ENCODE results near the gene HS3ST4. TPM values are rescaled to one million over a fixed set of nuclear protein-coding genes. Genes with fewer than 3 reads are reported as not detected.

HS3ST4 gene
- total and polyA plus RNA-seq, 10 of the 15 experiments (the other 5 are each of a cell fraction or from before 2014, with no cell fraction given), result 0.05 TPM; not detected in 9

DNA sequence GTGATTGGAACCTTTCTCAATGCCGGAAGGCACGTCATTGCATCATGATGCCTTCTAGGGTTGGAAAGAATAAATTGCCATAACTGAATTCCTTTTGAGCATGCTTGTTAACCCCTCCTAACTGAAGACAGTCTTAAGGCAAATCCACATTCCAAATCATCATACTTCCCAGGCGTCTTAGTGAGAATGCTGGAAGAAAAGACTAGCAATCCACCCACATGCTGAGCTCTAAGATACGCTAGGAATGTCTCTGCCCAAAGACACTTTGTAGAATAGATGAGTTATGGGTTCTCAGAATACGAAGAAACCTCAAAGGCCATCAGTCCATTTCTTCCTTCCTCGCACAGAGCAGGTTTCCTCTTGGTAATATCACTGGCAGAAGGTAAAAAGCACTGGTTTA is 486.5 kb downstream of the HS3ST4 start:
- CTCF ChIA-PET, result no interaction called here
- ATAC-seq, result no peak

More for the DNA sequence above, 486.5 kb downstream of the HS3ST4 start:
- Histone ChIP-seq H3K9me3 (replicated peaks; ENCODE audit: control insufficient read depth, insufficient read depth, low read length) (no peaks in the 10 kb centered on the region), H3K4me3 (no peak overlapping the region), H2AFZ (ENCODE audit: control insufficient read depth, low read depth, low read length) (no peak overlapping the region), H3K9ac (ENCODE audit: control insufficient read depth, insufficient read depth, low read length) (no peak overlapping the region), H3K4me2 (ENCODE audit: control insufficient read depth, insufficient read depth) (no peak overlapping the region), H3K79me2 (ENCODE audit: control insufficient read depth, insufficient read depth, low read length) (no peaks in the 10 kb centered on the region), H3K36me3 (ENCODE audit: control insufficient read depth in 2 of 2, insufficient read depth in 2 of 2, low read length in 1 of 2) (no peaks in the 10 kb centered on the region), H3K27me3 (replicated peaks in 1 of 2; ENCODE audit: control insufficient read depth in 2 of 2, insufficient read depth in 2 of 2, low read length in 1 of 2) (no peaks in the 10 kb centered on the region), H4K20me1 (ENCODE audit: control insufficient read depth, insufficient read depth) (no peaks in the 10 kb centered on the region), H3K4me1 (ENCODE audit: control insufficient read depth, insufficient read depth, low read length) (no peaks in the 10 kb centered on the region), H3K27ac (ENCODE audit: control insufficient read depth, insufficient read depth) (no peak overlapping the region)
- TF ChIP-seq HDAC6 (IDR thresholded peaks at IDR 0.05; ENCODE audit: unreplicated experiment) (no peak), CTCF (IDR thresholded peaks at IDR 0.05 in 2 of 3, conservative IDR thresholded peaks at IDR 0.05 in 1 of 3; ENCODE audit: control insufficient read depth in 2 of 3, extremely low read depth in 1 of 3, insufficient read depth in 1 of 3, low read depth in 3 of 3, low read length in 3 of 3) (no peak), ASH2L (IDR thresholded peaks at IDR 0.05; ENCODE audit: borderline replicate concordance, low read depth) (no peak), MYB (IDR thresholded peaks at IDR 0.05; ENCODE audit: borderline replicate concordance, low read depth, low read length) (no peak), EGR1 (IDR thresholded peaks at IDR 0.05; ENCODE audit: borderline replicate concordance in 1 of 2, low read depth in 2 of 2, low read length in 2 of 2) (no peak), LARP7 (IDR thresholded peaks at IDR 0.05) (no peak), BRCA1 (IDR thresholded peaks at IDR 0.05; ENCODE audit: low read depth, low read length) (no peak), RBBP5 (conservative IDR thresholded peaks at IDR 0.05) (no peak), JUNB (IDR thresholded peaks at IDR 0.05) (no peak)
- TF ChIP-seq, protein P1, sequence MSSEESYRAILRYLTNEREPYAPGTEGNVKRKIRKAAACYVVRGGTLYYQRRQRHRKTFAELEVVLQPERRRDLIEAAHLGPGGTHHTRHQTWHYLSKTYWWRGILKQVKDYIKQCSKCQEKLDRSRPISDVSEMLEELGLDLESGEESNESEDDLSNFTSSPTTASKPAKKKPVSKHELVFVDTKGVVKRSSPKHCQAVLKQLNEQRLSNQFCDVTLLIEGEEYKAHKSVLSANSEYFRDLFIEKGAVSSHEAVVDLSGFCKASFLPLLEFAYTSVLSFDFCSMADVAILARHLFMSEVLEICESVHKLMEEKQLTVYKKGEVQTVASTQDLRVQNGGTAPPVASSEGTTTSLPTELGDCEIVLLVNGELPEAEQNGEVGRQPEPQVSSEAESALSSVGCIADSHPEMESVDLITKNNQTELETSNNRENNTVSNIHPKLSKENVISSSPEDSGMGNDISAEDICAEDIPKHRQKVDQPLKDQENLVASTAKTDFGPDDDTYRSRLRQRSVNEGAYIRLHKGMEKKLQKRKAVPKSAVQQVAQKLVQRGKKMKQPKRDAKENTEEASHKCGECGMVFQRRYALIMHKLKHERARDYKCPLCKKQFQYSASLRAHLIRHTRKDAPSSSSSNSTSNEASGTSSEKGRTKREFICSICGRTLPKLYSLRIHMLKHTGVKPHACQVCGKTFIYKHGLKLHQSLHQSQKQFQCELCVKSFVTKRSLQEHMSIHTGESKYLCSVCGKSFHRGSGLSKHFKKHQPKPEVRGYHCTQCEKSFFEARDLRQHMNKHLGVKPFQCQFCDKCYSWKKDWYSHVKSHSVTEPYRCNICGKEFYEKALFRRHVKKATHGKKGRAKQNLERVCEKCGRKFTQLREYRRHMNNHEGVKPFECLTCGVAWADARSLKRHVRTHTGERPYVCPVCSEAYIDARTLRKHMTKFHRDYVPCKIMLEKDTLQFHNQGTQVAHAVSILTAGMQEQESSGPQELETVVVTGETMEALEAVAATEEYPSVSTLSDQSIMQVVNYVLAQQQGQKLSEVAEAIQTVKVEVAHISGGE (CRISPR knock-in tag; IDR thresholded peaks at IDR 0.05), result no peak
- no TSS peak for BruUV-seq (replicated peaks)
- SMC1A ChIA-PET (ENCODE audit: uncharacterized antibody, unreplicated experiment), result no interaction called here
- no peak for DNase-seq (ENCODE audit: low read depth, low spot score)
- intact Hi-C loops (cut with micrococcal nuclease; ENCODE audit: unreplicated experiment) (no loop called here), in situ Hi-C loops (cut with MboI) (no loop called here)
- POLR2A ChIA-PET, result no interaction called here
- FAIRE-seq, result no peak
- RAD21 ChIA-PET (ENCODE audit: unreplicated experiment), result no interaction called here
- WGBS (ENCODE audit: insufficient coverage, insufficient replicate concordance, low lambda C conversion rate, missing lambda C conversion rate), result 28% methylated on average over 6 of the region's 6 CpGs

All from GM12878 (cell line).